GM23338 (cell line): ENCODE results near the gene GTF2F1. TPM values are rescaled to one million over a fixed set of nuclear protein-coding genes. Genes with fewer than 3 reads are reported as not detected.

ENCODE experiments used
- ATAC-seq: fragments of 200-7000 bp; cut with Tn5 transposase; 3 replicates; pipeline ENCODE4 v1.9.1; 2020
- DNase-seq: peaks from one replicate; pipeline ENCODE4 v3.0.0-alpha.2; 2015; ENCODE audit warnings: low spot score
- H2AFZ ChIP-seq: fragments of 200-600 bp; sonication (generic); 2 replicates; pipeline ENCODE4 v1.8.0; 2016; ENCODE audit warnings: antibody characterized with exemption, mild to moderate bottlenecking, moderate library complexity
- H3F3A ChIP-seq: fragments of 200-600 bp; sonication (generic); replicated peaks from 2 replicates; pipeline ENCODE4 v1.8.0; 2017; ENCODE audit warnings: antibody characterized with exemption, mixed run types, low read depth
- H3K27ac ChIP-seq: fragments of 200-600 bp; sonication (generic); 2 replicates; pipeline ENCODE4 v1.6.1; 2016; ENCODE audit warnings: low read depth
- H3K27me3 ChIP-seq: fragments of 200-600 bp; sonication (generic); 2 replicates; pipeline ENCODE4 v1.8.0; 2016; ENCODE audit warnings: mild to moderate bottlenecking, mixed run types, moderate library complexity; ENCODE audit not compliant: insufficient read depth
- H3K36me3 ChIP-seq: fragments of 200-600 bp; sonication (generic); 2 replicates; pipeline ENCODE4 v1.8.0; 2016; ENCODE audit warnings: mild to moderate bottlenecking; ENCODE audit not compliant: insufficient read depth
- H3K4me1 ChIP-seq: fragments of 200-600 bp; sonication (generic); 2 replicates; pipeline ENCODE4 v1.8.0; 2016; ENCODE audit warnings: mild to moderate bottlenecking, moderate library complexity; ENCODE audit not compliant: insufficient read depth
- H3K4me2 ChIP-seq: fragments of 200-600 bp; sonication (generic); 2 replicates; pipeline ENCODE4 v1.7.1; 2017; ENCODE audit warnings: mixed run types
- H3K4me3 ChIP-seq: fragments of 200-600 bp; sonication (generic); 2 replicates; pipeline ENCODE4 v1.6.1; 2016; ENCODE audit warnings: mixed run types
- H3K79me2 ChIP-seq: fragments of 200-600 bp; sonication (generic); replicated peaks from 2 replicates; pipeline ENCODE4 v1.8.0; 2017; ENCODE audit warnings: mild to moderate bottlenecking; ENCODE audit not compliant: insufficient read depth
- H3K9me2 ChIP-seq: fragments of 200-600 bp; sonication (generic); 2 replicates; pipeline ENCODE4 v1.8.0; 2017; ENCODE audit not compliant: insufficient read depth
- H4K20me1 ChIP-seq: fragments of 200-600 bp; sonication (generic); replicated peaks from 2 replicates; pipeline ENCODE4 v1.8.0; 2017; ENCODE audit warnings: mild to moderate bottlenecking; ENCODE audit not compliant: insufficient read depth
- H3K27ac Mint-ChIP-seq: 2 replicates; pipeline ENCODE4 v1.8.0; 2020; ENCODE audit warnings: inconsistent platforms, mild to moderate bottlenecking, moderate library complexity, mixed read lengths
- H3K27me3 Mint-ChIP-seq: 3 replicates; pipeline ENCODE4 v1.8.0; 2022; ENCODE audit warnings: low read depth, mild to moderate bottlenecking, moderate library complexity, mixed read lengths, inconsistent platforms; ENCODE audit not compliant: insufficient read depth, poor library complexity
- H3K36me3 Mint-ChIP-seq: 3 replicates; pipeline ENCODE4 v1.8.0; 2021; ENCODE audit warnings: low read depth, mild to moderate bottlenecking, inconsistent platforms, moderate library complexity, mixed read lengths
- H3K4me1 Mint-ChIP-seq: 3 replicates; pipeline ENCODE4 v1.8.0; 2020; ENCODE audit warnings: mild to moderate bottlenecking, inconsistent platforms, mixed read lengths
- H3K4me3 Mint-ChIP-seq: 3 replicates; pipeline ENCODE4 v1.8.0; 2021; ENCODE audit warnings: moderate library complexity, mild to moderate bottlenecking, inconsistent platforms, mixed read lengths
- H3K9me3 Mint-ChIP-seq: 3 replicates; pipeline ENCODE4 v1.8.0; 2020; ENCODE audit warnings: moderate library complexity, mild to moderate bottlenecking, inconsistent platforms, mixed read lengths
- CREB1 ChIP-seq: fragments of 250-450 bp; sonication (Bioruptor Pico); IDR thresholded peaks from 2 replicates; pipeline ENCODE4 v1.5.0; 2020; ENCODE audit warnings: low read depth, mild to moderate bottlenecking, moderate library complexity
- EZH2phosphoT487 ChIP-seq: fragments of 200-600 bp; sonication (generic); IDR thresholded peaks from one replicate; pipeline ENCODE4 v1.8.1; 2018; ENCODE audit warnings: antibody characterized with exemption; ENCODE audit not compliant: unreplicated experiment
- NANOG ChIP-seq: IDR thresholded peaks from 2 replicates; pipeline ENCODE4 v1.6.1; 2016; ENCODE audit warnings: antibody characterized with exemption, borderline replicate concordance
- STAT1 ChIP-seq: IDR thresholded peaks from one replicate; pipeline ENCODE4 v1.6.1; 2016; ENCODE audit warnings: antibody characterized with exemption; ENCODE audit not compliant: unreplicated experiment
- ZNF331 ChIP-seq: fragments of 250-450 bp; sonication (Bioruptor Pico); IDR thresholded peaks from 2 replicates; pipeline ENCODE4 v1.5.0; 2020; ENCODE audit warnings: low read depth, mild to moderate bottlenecking, moderate library complexity
- ZNF462 ChIP-seq: fragments of 250-450 bp; sonication (Bioruptor Pico); IDR thresholded peaks from 2 replicates; pipeline ENCODE4 v1.5.0; 2020; ENCODE audit warnings: mild to moderate bottlenecking, moderate library complexity
- polyA plus RNA-seq: library from polyadenylated mRNA; unstranded; fragments of >200 nt; fragmentation: Nextera tagmentation; extraction: Ambion mirVana; gene quantifications from 2 replicates; pipeline ENCODE4 v1.2.1, GENCODE V29; 2016
- total RNA-seq: library from RNA; depleted of rRNA; stranded (reverse); fragments of >200 nt; shearing (Covaris generic); gene quantifications from 2 replicates; pipeline ENCODE4 v1.2.3, GENCODE V29; 2014
- TF ChIP-seq, protein P1 (sequence below): IDR thresholded peaks from 2 replicates; pipeline ENCODE4 v1.6.1; 2016; ENCODE audit warnings: antibody characterized with exemption
- TF ChIP-seq, protein P2 (sequence below): IDR thresholded peaks from one replicate; pipeline ENCODE4 v1.6.1; 2018; ENCODE audit warnings: antibody characterized with exemption; ENCODE audit not compliant: unreplicated experiment
- TF ChIP-seq, protein P3 (sequence below), 2 experiments: fragments of 200-600 bp in 1 of 2; sonication (generic) in 1 of 2; conservative IDR thresholded peaks; 2 replicates each; pipeline versions ENCODE4 v1.5.1 to v1.6.1; 2016 to 2017; ENCODE audit warnings: antibody characterized with exemption in 2 of 2, low read depth in 2 of 2, mild to moderate bottlenecking in 2 of 2, moderate library complexity in 1 of 2

GTF2F1 gene
- total and polyA plus RNA-seq, 2 experiments from 2014 or later = 62.1 to 65.5 TPM

DNA sequence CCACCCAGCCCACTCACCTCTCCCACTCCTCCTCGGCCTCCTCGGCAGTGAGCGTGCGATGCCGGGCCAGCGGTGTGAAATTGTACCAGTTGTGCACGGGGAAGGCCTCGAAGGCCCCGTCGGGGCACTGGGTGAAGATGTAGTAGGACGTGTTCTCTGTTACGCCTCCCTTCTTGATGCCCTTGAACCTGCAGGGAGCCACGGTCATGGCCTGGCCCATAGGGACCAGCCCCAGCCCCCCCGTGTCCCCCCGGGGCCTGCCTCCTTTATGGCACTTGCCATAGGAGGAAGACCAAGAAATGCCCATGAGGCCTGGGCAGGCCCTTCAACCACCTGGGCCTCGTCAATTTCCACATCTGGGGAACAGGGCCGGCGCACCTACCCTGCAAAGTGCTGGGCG, 5.6 kb downstream of the GTF2F1 start:
- no peak for DNase-seq
- Histone ChIP-seq H3K4me3 (no peak overlapping the region), H3K27me3 (no peaks in the 10 kb centered on the region), H3K4me1 (peaks cover 7% of the 10 kb centered on the region; the same call in 1 of the 2 replicates), H3F3A (0 out of 2 replicates have a peak, but pooled peaks cover 2% of the 10 kb centered on the region), H3K36me3 (peaks cover 6% of the 10 kb centered on the region), H3K27ac (no peak overlapping the region), H3K79me2 (peaks cover 16% of the 10 kb centered on the region), H3K9me2 (no peaks in the 10 kb centered on the region), H4K20me1 (no peaks in the 10 kb centered on the region; the same call in none of the 2 replicates), H3K4me2 (no peak overlapping the region), H2AFZ (no peak overlapping the region)
- Mint-ChIP-seq H3K4me3 (no peak overlapping the region), H3K4me1 (peaks cover 7% of the 10 kb centered on the region), H3K9me3 (no peaks in the 10 kb centered on the region; the same call in 2 of the 3 replicates), H3K36me3 (peaks cover 65% of the 10 kb centered on the region), H3K27ac (no peak overlapping the region), H3K27me3 (peaks cover 10% of the 10 kb centered on the region)
- no peak for ATAC-seq
- TF ChIP-seq, protein P1, sequence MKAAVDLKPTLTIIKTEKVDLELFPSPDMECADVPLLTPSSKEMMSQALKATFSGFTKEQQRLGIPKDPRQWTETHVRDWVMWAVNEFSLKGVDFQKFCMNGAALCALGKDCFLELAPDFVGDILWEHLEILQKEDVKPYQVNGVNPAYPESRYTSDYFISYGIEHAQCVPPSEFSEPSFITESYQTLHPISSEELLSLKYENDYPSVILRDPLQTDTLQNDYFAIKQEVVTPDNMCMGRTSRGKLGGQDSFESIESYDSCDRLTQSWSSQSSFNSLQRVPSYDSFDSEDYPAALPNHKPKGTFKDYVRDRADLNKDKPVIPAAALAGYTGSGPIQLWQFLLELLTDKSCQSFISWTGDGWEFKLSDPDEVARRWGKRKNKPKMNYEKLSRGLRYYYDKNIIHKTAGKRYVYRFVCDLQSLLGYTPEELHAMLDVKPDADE = no peak
- TF ChIP-seq EZH2phosphoT487 (no peak), ZNF331 (no peak), NANOG (no peak), ZNF462 (CRISPR knock-in tag) (no peak), CREB1 (CRISPR knock-in tag) (no peak), STAT1 (no peak)
- TF ChIP-seq, protein P2, sequence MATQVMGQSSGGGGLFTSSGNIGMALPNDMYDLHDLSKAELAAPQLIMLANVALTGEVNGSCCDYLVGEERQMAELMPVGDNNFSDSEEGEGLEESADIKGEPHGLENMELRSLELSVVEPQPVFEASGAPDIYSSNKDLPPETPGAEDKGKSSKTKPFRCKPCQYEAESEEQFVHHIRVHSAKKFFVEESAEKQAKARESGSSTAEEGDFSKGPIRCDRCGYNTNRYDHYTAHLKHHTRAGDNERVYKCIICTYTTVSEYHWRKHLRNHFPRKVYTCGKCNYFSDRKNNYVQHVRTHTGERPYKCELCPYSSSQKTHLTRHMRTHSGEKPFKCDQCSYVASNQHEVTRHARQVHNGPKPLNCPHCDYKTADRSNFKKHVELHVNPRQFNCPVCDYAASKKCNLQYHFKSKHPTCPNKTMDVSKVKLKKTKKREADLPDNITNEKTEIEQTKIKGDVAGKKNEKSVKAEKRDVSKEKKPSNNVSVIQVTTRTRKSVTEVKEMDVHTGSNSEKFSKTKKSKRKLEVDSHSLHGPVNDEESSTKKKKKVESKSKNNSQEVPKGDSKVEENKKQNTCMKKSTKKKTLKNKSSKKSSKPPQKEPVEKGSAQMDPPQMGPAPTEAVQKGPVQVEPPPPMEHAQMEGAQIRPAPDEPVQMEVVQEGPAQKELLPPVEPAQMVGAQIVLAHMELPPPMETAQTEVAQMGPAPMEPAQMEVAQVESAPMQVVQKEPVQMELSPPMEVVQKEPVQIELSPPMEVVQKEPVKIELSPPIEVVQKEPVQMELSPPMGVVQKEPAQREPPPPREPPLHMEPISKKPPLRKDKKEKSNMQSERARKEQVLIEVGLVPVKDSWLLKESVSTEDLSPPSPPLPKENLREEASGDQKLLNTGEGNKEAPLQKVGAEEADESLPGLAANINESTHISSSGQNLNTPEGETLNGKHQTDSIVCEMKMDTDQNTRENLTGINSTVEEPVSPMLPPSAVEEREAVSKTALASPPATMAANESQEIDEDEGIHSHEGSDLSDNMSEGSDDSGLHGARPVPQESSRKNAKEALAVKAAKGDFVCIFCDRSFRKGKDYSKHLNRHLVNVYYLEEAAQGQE = no peak
- TF ChIP-seq, protein P3, sequence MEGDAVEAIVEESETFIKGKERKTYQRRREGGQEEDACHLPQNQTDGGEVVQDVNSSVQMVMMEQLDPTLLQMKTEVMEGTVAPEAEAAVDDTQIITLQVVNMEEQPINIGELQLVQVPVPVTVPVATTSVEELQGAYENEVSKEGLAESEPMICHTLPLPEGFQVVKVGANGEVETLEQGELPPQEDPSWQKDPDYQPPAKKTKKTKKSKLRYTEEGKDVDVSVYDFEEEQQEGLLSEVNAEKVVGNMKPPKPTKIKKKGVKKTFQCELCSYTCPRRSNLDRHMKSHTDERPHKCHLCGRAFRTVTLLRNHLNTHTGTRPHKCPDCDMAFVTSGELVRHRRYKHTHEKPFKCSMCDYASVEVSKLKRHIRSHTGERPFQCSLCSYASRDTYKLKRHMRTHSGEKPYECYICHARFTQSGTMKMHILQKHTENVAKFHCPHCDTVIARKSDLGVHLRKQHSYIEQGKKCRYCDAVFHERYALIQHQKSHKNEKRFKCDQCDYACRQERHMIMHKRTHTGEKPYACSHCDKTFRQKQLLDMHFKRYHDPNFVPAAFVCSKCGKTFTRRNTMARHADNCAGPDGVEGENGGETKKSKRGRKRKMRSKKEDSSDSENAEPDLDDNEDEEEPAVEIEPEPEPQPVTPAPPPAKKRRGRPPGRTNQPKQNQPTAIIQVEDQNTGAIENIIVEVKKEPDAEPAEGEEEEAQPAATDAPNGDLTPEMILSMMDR (conservative IDR thresholded peaks at IDR 0.05; ENCODE audit: low read depth in 2 of 2) = no peak
